Transverse colon (tissue), 4 donors: ENCODE measurements around the gene AP1M1. TPM values are rescaled to one million over a fixed set of nuclear protein-coding genes. Genes with fewer than 3 reads are reported as not detected.

ENCODE experiments used
- DNase-seq: peaks from one replicate; pipeline ENCODE4 v3.0.0-alpha.2; 2019
- H3K27ac ChIP-seq, 4 donors: fragments of 200-600 bp; sonication (generic); 2 replicates each; pipeline ENCODE4 v1.5.1; 2016 to 2018; ENCODE audit warnings: inconsistent platforms in 4 of 4
- H3K27me3 ChIP-seq: fragments of 200-600 bp; sonication (generic); 2 replicates; pipeline ENCODE4 v1.5.1; 2017; ENCODE audit warnings: inconsistent platforms
- H3K36me3 ChIP-seq, 4 donors: fragments of 200-600 bp; sonication (generic); 2 replicates each; pipeline ENCODE4 v1.5.1; 2017 to 2019; ENCODE audit warnings: inconsistent platforms in 4 of 4
- H3K4me1 ChIP-seq, 4 donors: fragments of 200-600 bp; sonication (generic); 2 replicates each; pipeline ENCODE4 v1.5.1; 2017 to 2020; ENCODE audit warnings: inconsistent platforms in 4 of 4
- H3K4me3 ChIP-seq, 4 donors: fragments of 200-600 bp; sonication (generic); 1 replicate in 1 of 4; 2 replicates in 3 of 4; pipeline versions ENCODE4 v1.5.1 to v1.6.1; 2017 to 2019; ENCODE audit warnings: inconsistent platforms in 4 of 4
- H3K9me3 ChIP-seq, 2 donors: fragments of 200-600 bp; sonication (generic); 2 replicates each; pipeline ENCODE4 v1.5.1; 2017 to 2019; ENCODE audit warnings: inconsistent platforms in 2 of 2
- CTCF ChIP-seq, 5 experiments: fragments of 200-600 bp in 3 of 5; fragments of 450-650 bp in 2 of 5; sonication (generic) in 3 of 5; IDR thresholded peaks; 1 replicate in 2 of 5; 2 replicates in 3 of 5; pipeline ENCODE4 v1.5.1; 2016 to 2017; ENCODE audit warnings: antibody characterized with exemption in 5 of 5, inconsistent platforms in 3 of 5, mild to moderate bottlenecking in 2 of 5, moderate library complexity in 1 of 5
- EP300 ChIP-seq: sonication (generic); formaldehyde crosslinking; IDR thresholded peaks from one replicate; pipeline ENCODE4 v1.6.1; 2017; ENCODE audit warnings: antibody characterized with exemption, low read depth
- POLR2A ChIP-seq: fragments of 450-650 bp; IDR thresholded peaks from one replicate; pipeline ENCODE4 v1.6.1; 2016; ENCODE audit warnings: antibody characterized with exemption, mild to moderate bottlenecking, moderate library complexity
- POLR2AphosphoS5 ChIP-seq, 3 donors: sonication (generic); formaldehyde crosslinking; IDR thresholded peaks; one replicate each; pipeline ENCODE4 v1.6.1; 2016; ENCODE audit warnings: antibody characterized with exemption in 3 of 3
- WGBS, 2 donors: methylation state at CpG; one replicate each; pipeline ENCODE4 v1.1.5; 2018; ENCODE audit warnings: low coverage in 1 of 2; 5-methylcytosine and 5-hydroxymethylcytosine counted together
- in situ Hi-C, 4 donors: fragments of 200-750 bp; cut with MboI; loops; one replicate each; pipeline versions ENCODE4 v1.15.0 to v1.15.1; 2017; ENCODE audit warnings: low sequenced_read_pairs in 3 of 4, low pct_ligation_motif_present in 1 of 4, low pct_unique_long_range_greater_than_20kb in 1 of 4
- intact Hi-C: fragments of 100-400 bp; cut with DNase I; formaldehyde crosslinking; loops from one replicate; pipeline ENCODE4 v1.15.1; 2023; ENCODE audit warnings: low total_unique reads
- total RNA-seq, 4 donors: library from RNA; depleted of rRNA; stranded (reverse); fragments of >200 nt; gene quantifications; one replicate each; pipeline ENCODE4 v1.1.0, GENCODE V29; 2016

AP1M1 gene
- total RNA-seq, 4 donors from 2014 or later: 15.1 to 41.8 (median 35.0) TPM

- TF ChIP-seq POLR2AphosphoS5 (IDR thresholded peaks at IDR 0.05) (no peak), POLR2A (no peak), CTCF (IDR thresholded peaks at IDR 0.05) (no peak), EP300 (no peak)
- 67 to 83% methylated on average over 1 of the region's 1 CpG for WGBS, 2 donors
- Histone ChIP-seq H3K4me1 (peaks cover 0 to under 1% (median 0%) of the 10 kb centered on the region in 4 donors), H3K4me3 (no peak overlapping the region), H3K36me3 (peaks cover 0 to 8% (median 0%) of the 10 kb centered on the region in 4 donors), H3K27me3 (no peaks in the 10 kb centered on the region), H3K27ac (peak overlapping the region in 1 of 4 donors; percentile 29), H3K9me3 (no peaks in the 10 kb centered on the region)
- intact Hi-C loops: no loop called here
- no peak for DNase-seq
- in situ Hi-C loops: no loop called here
Measured at GRCh38 chr19:16155128-16155527, 42.6 kb upstream of the AP1M1 start.

GRCh38 chr19:16156904-16157303 is 40.8 kb upstream of the AP1M1 start:
- in situ Hi-C loops (no loop called here), intact Hi-C loops (no loop called here)

GRCh38 chr19:16157601-16158000 is 40.1 kb upstream of the AP1M1 start:
- TF ChIP-seq CTCF (IDR thresholded peaks at IDR 0.05) (no peak), EP300 (no peak), POLR2AphosphoS5 (IDR thresholded peaks at IDR 0.05) (no peak), POLR2A (no peak)
- in situ Hi-C loops (no loop called here), intact Hi-C loops (no loop called here)
- no peak for DNase-seq
- Histone ChIP-seq H3K27ac (no peak overlapping the region), H3K36me3 (peaks cover 0 to 5% (median 0%) of the 10 kb centered on the region in 4 donors), H3K27me3 (no peaks in the 10 kb centered on the region), H3K9me3 (no peaks in the 10 kb centered on the region), H3K4me3 (no peak overlapping the region), H3K4me1 (no peaks in the 10 kb centered on the region)
- 92% methylated on average over 10 of the region's 10 CpGs; no CpG with 5 or more reads in 1 of the 2 donors for WGBS, 2 donors

More at GRCh38 chr19:16156904-16157303, 40.8 kb upstream of the AP1M1 start:
- WGBS, 2 donors: 70 to 81% methylated on average over 3 to 6 of the region's 6 CpGs
- DNase-seq: no peak
- H3K27ac ChIP-seq: no peak overlapping the region
- no peaks in the 10 kb centered on the region for H3K27me3 ChIP-seq
- TF ChIP-seq EP300: no peak
- TF ChIP-seq CTCF (IDR thresholded peaks at IDR 0.05): no peak
- no peak for TF ChIP-seq POLR2AphosphoS5 (IDR thresholded peaks at IDR 0.05)
- no peak for TF ChIP-seq POLR2A
- H3K9me3 ChIP-seq: no peaks in the 10 kb centered on the region
- H3K4me3 ChIP-seq: no peak overlapping the region
- no peaks in the 10 kb centered on the region for H3K4me1 ChIP-seq
- peaks cover 0 to 8% (median 0%) of the 10 kb centered on the region in 4 donors for H3K36me3 ChIP-seq

- DNase-seq: no peak
- in situ Hi-C loops (no loop called here), intact Hi-C loops (no loop called here)
- H3K27ac ChIP-seq: no peak overlapping the region
- no peaks in the 10 kb centered on the region for H3K9me3 ChIP-seq
- H3K27me3 ChIP-seq: no peaks in the 10 kb centered on the region
- peaks cover 0 to 12% (median 0%) of the 10 kb centered on the region in 4 donors for H3K4me1 ChIP-seq
- H3K36me3 ChIP-seq: no peaks in the 10 kb centered on the region
- H3K4me3 ChIP-seq: no peak overlapping the region
- 89% methylated on average over 4 to 5 of the region's 5 CpGs for WGBS, 2 donors
- TF ChIP-seq POLR2AphosphoS5 (IDR thresholded peaks at IDR 0.05) (no peak), POLR2A (no peak), EP300 (no peak), CTCF (IDR thresholded peaks at IDR 0.05) (no peak)
Measured at GRCh38 chr19:16159655-16160054, 38.1 kb upstream of the AP1M1 start.
